Body of pancreas (tissue), 4 donors: ENCODE measurements around the gene FHOD3. TPM values are rescaled to one million over a fixed set of nuclear protein-coding genes. Genes with fewer than 3 reads are reported as not detected.

Source experiments
- ATAC-seq: fragments of 150-250 bp; one replicate; pipeline ENCODE4 v1.9.1; 2016
- DNase-seq, 4 donors: peaks; one replicate each; pipeline ENCODE4 v3.0.0-alpha.2; 2019
- H3K27ac ChIP-seq, 4 donors: fragments of 200-600 bp; sonication (generic); 1 replicate in 3 of 4; 2 replicates in 1 of 4; pipeline versions ENCODE4 v1.5.1 to v1.6.1; 2016 to 2019; ENCODE audit warnings: mild to moderate bottlenecking in 1 of 4, mixed read lengths in 1 of 4, moderate library complexity in 1 of 4
- H3K27me3 ChIP-seq, 2 donors: fragments of 200-600 bp; sonication (generic); one replicate each; pipeline ENCODE4 v1.6.0; 2016; ENCODE audit warnings: mild to moderate bottlenecking in 1 of 2
- H3K36me3 ChIP-seq, 2 donors: fragments of 200-600 bp; sonication (generic); replicated peaks in 1 of 2; 2 replicates each; pipeline ENCODE4 v1.5.1; 2016; ENCODE audit warnings: low read depth in 2 of 2; ENCODE audit not compliant: insufficient read depth in 1 of 2
- H3K4me1 ChIP-seq: fragments of 200-600 bp; sonication (generic); one replicate; pipeline ENCODE4 v1.6.0; 2016
- H3K4me3 ChIP-seq, 2 donors: fragments of 200-600 bp; sonication (generic); 1 replicate in 1 of 2; 2 replicates in 1 of 2; pipeline ENCODE4 v1.5.1; 2016 to 2019
- H3K9me3 ChIP-seq, 3 donors: fragments of 200-600 bp; sonication (generic); 1 replicate in 2 of 3; 2 replicates in 1 of 3; pipeline ENCODE4 v1.5.1; 2016
- POLR2A ChIP-seq, 3 donors: fragments of 450-650 bp; IDR thresholded peaks; one replicate each; pipeline ENCODE4 v1.6.1; 2016; ENCODE audit warnings: antibody characterized with exemption in 3 of 3, mild to moderate bottlenecking in 2 of 3
- WGBS, 2 donors: methylation state at CpG; one replicate each; pipeline ENCODE4 v1.1.5; 2017; 5-methylcytosine and 5-hydroxymethylcytosine counted together
- intact Hi-C: fragments of 100-400 bp; cut with DNase I; formaldehyde crosslinking; loops from one replicate; pipeline ENCODE4 v1.15.1; 2023
- total RNA-seq, 2 donors: library from RNA; depleted of rRNA; stranded (reverse); fragments of >200 nt; gene quantifications; one replicate each; pipeline ENCODE4 v1.1.0, GENCODE V29; 2016
- TF ChIP-seq, protein P1 (sequence below), 7 experiments: fragments of 450-650 bp in 4 of 7; fragments of 200-600 bp in 3 of 7; sonication (generic) in 3 of 7; IDR thresholded peaks; one replicate each; pipeline ENCODE4 v1.5.1; 2016 to 2019; ENCODE audit warnings: antibody characterized with exemption in 7 of 7

The FHOD3 gene
- total RNA-seq, 2 donors from 2014 or later: 0.52 to 2.0 TPM

DNA sequence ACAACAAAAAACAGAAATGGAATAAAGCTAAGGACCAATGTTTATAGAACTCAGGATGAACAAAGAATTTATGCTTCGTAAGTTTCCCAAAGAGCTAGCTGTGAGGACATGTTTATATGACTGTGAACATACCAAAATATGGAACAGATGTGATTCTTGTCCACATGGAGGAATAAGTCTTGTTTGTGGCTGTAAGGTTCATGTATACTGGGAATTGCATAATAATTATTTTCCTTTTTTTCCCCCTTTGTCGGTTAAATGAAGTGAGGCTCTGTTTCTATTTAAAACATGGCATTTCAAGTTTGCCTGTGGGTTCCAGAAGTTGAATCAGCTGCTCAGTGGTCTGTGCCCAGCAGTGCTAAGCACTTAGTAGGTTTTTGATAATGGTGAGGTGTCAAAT lies 108.1 kb downstream of the FHOD3 start:
- ATAC-seq (no peak), DNase-seq (no peak)
- no peak overlapping the region for H3K27ac ChIP-seq
- intact Hi-C loops: no loop called here
- TF ChIP-seq POLR2A (IDR thresholded peaks at IDR 0.05): no peak
- TF ChIP-seq, protein P1, sequence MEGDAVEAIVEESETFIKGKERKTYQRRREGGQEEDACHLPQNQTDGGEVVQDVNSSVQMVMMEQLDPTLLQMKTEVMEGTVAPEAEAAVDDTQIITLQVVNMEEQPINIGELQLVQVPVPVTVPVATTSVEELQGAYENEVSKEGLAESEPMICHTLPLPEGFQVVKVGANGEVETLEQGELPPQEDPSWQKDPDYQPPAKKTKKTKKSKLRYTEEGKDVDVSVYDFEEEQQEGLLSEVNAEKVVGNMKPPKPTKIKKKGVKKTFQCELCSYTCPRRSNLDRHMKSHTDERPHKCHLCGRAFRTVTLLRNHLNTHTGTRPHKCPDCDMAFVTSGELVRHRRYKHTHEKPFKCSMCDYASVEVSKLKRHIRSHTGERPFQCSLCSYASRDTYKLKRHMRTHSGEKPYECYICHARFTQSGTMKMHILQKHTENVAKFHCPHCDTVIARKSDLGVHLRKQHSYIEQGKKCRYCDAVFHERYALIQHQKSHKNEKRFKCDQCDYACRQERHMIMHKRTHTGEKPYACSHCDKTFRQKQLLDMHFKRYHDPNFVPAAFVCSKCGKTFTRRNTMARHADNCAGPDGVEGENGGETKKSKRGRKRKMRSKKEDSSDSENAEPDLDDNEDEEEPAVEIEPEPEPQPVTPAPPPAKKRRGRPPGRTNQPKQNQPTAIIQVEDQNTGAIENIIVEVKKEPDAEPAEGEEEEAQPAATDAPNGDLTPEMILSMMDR (IDR thresholded peaks at IDR 0.05): no peak
- H3K4me1 ChIP-seq: no peaks in the 10 kb centered on the region
- H3K27me3 ChIP-seq: no peaks in the 10 kb centered on the region
- H3K9me3 ChIP-seq: no peaks in the 10 kb centered on the region
- H3K4me3 ChIP-seq: no peak overlapping the region
- WGBS, 2 donors: 90 to 95% methylated on average over 2 of the region's 2 CpGs
- no peaks in the 10 kb centered on the region for H3K36me3 ChIP-seq

DNA sequence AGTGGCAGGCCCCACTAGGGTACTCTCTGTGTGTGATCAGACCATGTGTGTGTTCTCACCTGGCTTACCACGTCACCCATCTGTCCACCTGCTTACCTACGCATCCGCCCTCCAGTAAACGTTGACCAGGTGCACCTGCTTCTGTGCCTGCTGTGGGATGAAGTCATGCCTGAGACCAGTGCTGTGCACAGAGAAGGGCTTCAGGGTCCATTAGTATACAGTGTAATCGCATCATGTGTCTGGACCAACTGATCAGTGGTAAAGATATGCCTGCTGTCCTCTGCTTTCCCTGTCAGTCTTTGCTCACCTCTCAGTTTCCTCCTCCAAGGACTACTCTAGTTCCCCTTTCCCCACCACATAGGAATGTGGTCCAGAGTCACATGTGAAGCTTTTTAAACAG lies 109.3 kb downstream of the FHOD3 start:
- no peaks in the 10 kb centered on the region for H3K27me3 ChIP-seq
- intact Hi-C loops: no loop called here
- no peak for TF ChIP-seq POLR2A (IDR thresholded peaks at IDR 0.05)
- TF ChIP-seq, protein P1 (IDR thresholded peaks at IDR 0.05): no peak
- no peak overlapping the region for H3K27ac ChIP-seq
- WGBS, 2 donors: 61 to 70% methylated on average over 5 of the region's 5 CpGs
- H3K9me3 ChIP-seq: no peaks in the 10 kb centered on the region
- no peaks in the 10 kb centered on the region for H3K36me3 ChIP-seq
- ATAC-seq (no peak), DNase-seq (no peak)
- no peak overlapping the region for H3K4me3 ChIP-seq
- H3K4me1 ChIP-seq: no peaks in the 10 kb centered on the region

DNA sequence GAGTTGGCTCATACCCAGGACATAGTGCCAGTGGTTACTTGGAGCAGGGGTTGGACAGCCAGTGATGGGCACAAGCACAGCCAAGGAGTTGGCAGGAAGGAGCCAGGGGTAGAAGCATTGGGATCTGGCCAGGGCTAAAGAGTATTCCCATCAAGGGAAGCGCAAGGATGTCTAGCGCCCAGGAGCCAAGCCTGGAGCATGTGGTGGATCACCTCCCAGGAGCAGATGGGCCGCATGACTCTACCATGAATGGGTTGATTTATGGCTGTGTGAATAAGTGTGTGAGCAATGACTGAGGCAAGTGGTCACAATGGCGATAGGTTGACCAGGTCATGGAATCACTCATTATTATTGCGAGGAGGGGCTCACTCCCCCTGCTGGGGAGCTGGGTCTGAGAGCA lies 111.1 kb downstream of the FHOD3 start:
- H3K4me1 ChIP-seq: no peaks in the 10 kb centered on the region
- no peak for DNase-seq
- TF ChIP-seq POLR2A (IDR thresholded peaks at IDR 0.05): no peak
- intact Hi-C loops: no loop called here
- no peak overlapping the region for H3K27ac ChIP-seq
- no peaks in the 10 kb centered on the region for H3K36me3 ChIP-seq
- H3K9me3 ChIP-seq: no peaks in the 10 kb centered on the region
- H3K4me3 ChIP-seq: no peak overlapping the region
- WGBS, 2 donors: 91 to 100% methylated on average over 5 of the region's 5 CpGs
- H3K27me3 ChIP-seq: no peaks in the 10 kb centered on the region
- ATAC-seq: no peak

DNA sequence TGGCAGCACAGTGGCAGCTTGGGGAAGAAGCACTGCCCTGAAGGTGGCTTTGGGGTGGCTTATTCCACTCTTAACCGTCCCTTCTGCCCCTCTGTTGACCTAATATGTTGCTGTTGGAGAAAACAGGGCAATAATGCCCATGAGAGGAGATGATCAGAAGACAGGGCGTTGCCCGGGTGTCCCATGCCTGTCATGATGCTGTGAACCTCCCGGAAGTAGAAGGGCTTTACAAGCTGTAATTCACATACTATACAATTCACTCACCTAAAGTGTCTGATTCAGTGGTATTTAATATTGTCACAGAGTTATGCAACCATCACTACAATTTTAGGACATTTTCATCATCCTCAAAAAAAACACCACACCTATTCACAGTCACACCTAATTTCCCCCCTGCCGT lies 112.3 kb downstream of the FHOD3 start:
- no peak for TF ChIP-seq POLR2A (IDR thresholded peaks at IDR 0.05)
- ATAC-seq (no peak), DNase-seq (no peak)
- intact Hi-C loops: no loop called here
- Histone ChIP-seq H3K27me3 (no peaks in the 10 kb centered on the region), H3K4me1 (no peaks in the 10 kb centered on the region), H3K4me3 (no peak overlapping the region), H3K9me3 (no peaks in the 10 kb centered on the region), H3K36me3 (no peaks in the 10 kb centered on the region), H3K27ac (no peak overlapping the region)
- 69 to 88% methylated on average over 5 of the region's 5 CpGs for WGBS, 2 donors

DNA sequence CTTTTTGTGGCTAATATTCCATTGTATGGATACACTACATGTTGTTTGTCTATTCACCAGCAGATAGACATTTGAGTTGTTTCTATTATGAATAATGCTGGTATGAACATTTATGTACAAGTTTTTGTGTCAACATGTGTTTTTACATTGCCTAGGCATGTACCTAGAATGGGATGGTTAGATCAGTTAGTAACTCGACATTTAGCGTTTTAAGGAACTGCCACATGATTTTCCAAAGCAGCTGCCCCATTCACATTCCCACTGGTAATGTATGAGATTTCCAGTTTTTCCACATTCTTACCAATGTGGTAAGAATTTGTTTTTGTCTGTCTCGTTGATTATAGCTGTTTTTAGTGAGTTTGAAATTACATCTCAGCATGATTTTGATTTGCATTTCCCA lies 112.8 kb downstream of the FHOD3 start:
- TF ChIP-seq POLR2A (IDR thresholded peaks at IDR 0.05): no peak
- TF ChIP-seq, protein P1 (IDR thresholded peaks at IDR 0.05): no peak
- no peak for ATAC-seq
- Histone ChIP-seq H3K4me1 (no peaks in the 10 kb centered on the region), H3K9me3 (no peaks in the 10 kb centered on the region), H3K27me3 (no peaks in the 10 kb centered on the region), H3K4me3 (no peak overlapping the region), H3K27ac (no peak overlapping the region), H3K36me3 (no peaks in the 10 kb centered on the region)
- WGBS, 2 donors: 82 to 84% methylated on average over 3 of the region's 3 CpGs
- DNase-seq: no peak
- intact Hi-C loops: no loop called here

DNA sequence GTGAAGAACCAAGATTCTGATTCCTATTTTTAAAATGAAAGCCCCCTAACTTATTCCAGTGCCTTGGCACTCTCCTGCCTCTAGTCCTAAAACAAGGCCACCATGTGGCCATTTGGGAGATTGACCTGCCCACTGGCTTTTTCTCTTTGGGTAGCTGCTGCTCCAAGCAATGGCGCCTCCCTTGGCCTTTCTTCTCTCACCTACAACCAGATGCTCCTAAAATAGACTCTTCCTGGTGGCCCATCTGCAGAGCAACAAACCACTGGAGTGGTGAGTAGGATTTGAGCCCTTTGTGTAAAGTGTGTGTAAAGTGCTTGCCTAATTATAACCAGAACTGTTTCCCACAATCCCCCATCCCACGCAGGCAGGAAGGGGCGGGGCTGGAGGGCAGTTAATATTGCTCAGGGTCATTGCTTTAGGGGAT lies 114.2 kb downstream of the FHOD3 start:
- Histone ChIP-seq H3K4me3 (no peak overlapping the region), H3K27ac (no peak overlapping the region), H3K9me3 (no peaks in the 10 kb centered on the region), H3K36me3 (no peaks in the 10 kb centered on the region), H3K4me1 (no peaks in the 10 kb centered on the region), H3K27me3 (no peaks in the 10 kb centered on the region)
- WGBS, 2 donors: 70 to 86% methylated on average over 3 of the region's 3 CpGs
- no peak for TF ChIP-seq POLR2A (IDR thresholded peaks at IDR 0.05)
- TF ChIP-seq, protein P1 (IDR thresholded peaks at IDR 0.05): peak in 1 of 7 experiments; percentile 12
- intact Hi-C loops: no loop called here
- DNase-seq: no peak
- no peak for ATAC-seq
